H1 (cell line): ENCODE results near the gene LPP. TPM values are rescaled to one million over a fixed set of nuclear protein-coding genes. Genes with fewer than 3 reads are reported as not detected.

Experiments
- CTCF ChIA-PET: fragments of 300-600 bp; sonication (Branson Sonifier 250); formaldehyde crosslinking; loops from one replicate; lab custom pipeline; 2021; ENCODE audit not compliant: partially characterized antibody; lab: Charles Lee
- POLR2A ChIA-PET: fragments of 300-600 bp; sonication (Branson Sonifier 250); formaldehyde crosslinking; loops from one replicate; lab custom pipeline; 2021; ENCODE audit warnings: inconsistent platforms; ENCODE audit not compliant: partially characterized antibody; lab: Charles Lee
- DNase-seq, 2 experiments: peaks; one replicate each; pipeline versions ENCODE4 v3.0.0 to v3.0.0-alpha.2; 2010 to 2022; ENCODE audit warnings: low spot score in 2 of 2, low read depth in 1 of 2, mixed read lengths in 1 of 2
- FAIRE-seq: peaks from 2 replicates; lab custom pipeline; 2011; peaks lifted over from hg19 to GRCh38; lab: Jason Lieb, UNC
- H2AFZ ChIP-seq: 2 replicates; pipeline ENCODE4 v1.8.1; 2012; ENCODE audit warnings: low read length, inconsistent platforms
- H2AK5ac ChIP-seq: 2 replicates; pipeline ENCODE4 v1.6.1; 2013; ENCODE audit warnings: low read depth, low read length
- H2BK120ac ChIP-seq: replicated peaks from 2 replicates; pipeline ENCODE3; 2013; ENCODE audit warnings: low read depth, low read length, inconsistent platforms
- H2BK12ac ChIP-seq: 2 replicates; pipeline ENCODE4 v1.6.1; 2013; ENCODE audit warnings: low read depth, low read length
- H2BK15ac ChIP-seq: 2 replicates; pipeline ENCODE4 v1.6.1; 2013; ENCODE audit warnings: low read length
- H2BK20ac ChIP-seq: 2 replicates; pipeline ENCODE4 v1.6.1; 2013; ENCODE audit warnings: low read length
- H2BK5ac ChIP-seq: 2 replicates; pipeline ENCODE4 v1.6.1; 2013; ENCODE audit warnings: low read depth, low read length
- H3K14ac ChIP-seq: 2 replicates; pipeline ENCODE4 v1.6.1; 2013; ENCODE audit warnings: inconsistent platforms; ENCODE audit not compliant: insufficient read length
- H3K18ac ChIP-seq: 2 replicates; pipeline ENCODE4 v1.6.1; 2013; ENCODE audit warnings: low read length; ENCODE audit errors: extremely low read depth
- H3K23ac ChIP-seq: 2 replicates; pipeline ENCODE4 v1.6.1; 2013; ENCODE audit warnings: inconsistent platforms; ENCODE audit not compliant: insufficient read length
- H3K23me2 ChIP-seq: 2 replicates; pipeline ENCODE4 v1.6.1; 2013; ENCODE audit warnings: low read depth, low read length
- H3K27ac ChIP-seq: 2 replicates; pipeline ENCODE4 v1.6.1; 2011; ENCODE audit warnings: low read depth, low read length, inconsistent platforms
- H3K27me3 ChIP-seq, 4 experiments: replicated peaks in 1 of 4; 1 replicate in 1 of 4; 2 replicates in 3 of 4; pipeline versions ENCODE4 v1.6.1 to v1.8.1; 2011 to 2013; ENCODE audit warnings: low read length in 3 of 4, mild to moderate bottlenecking in 3 of 4, inconsistent platforms in 2 of 4, mixed read lengths in 2 of 4, moderate library complexity in 1 of 4; ENCODE audit not compliant: control insufficient read depth in 3 of 4, insufficient read depth in 3 of 4; ENCODE audit errors: extremely low read depth in 1 of 4
- H3K36me3 ChIP-seq, 4 experiments: 2 replicates each; pipeline versions ENCODE4 v1.6.1 to v1.8.1; 2011 to 2013; ENCODE audit warnings: mild to moderate bottlenecking in 4 of 4, low read length in 3 of 4, moderate library complexity in 2 of 4, control low read depth in 1 of 4, inconsistent platforms in 1 of 4; ENCODE audit not compliant: insufficient read depth in 4 of 4, control insufficient read depth in 2 of 4
- H3K4ac ChIP-seq: replicated peaks from 2 replicates; pipeline ENCODE3; 2013; ENCODE audit warnings: low read length, low read depth, mixed read lengths, inconsistent platforms; ENCODE audit not compliant: insufficient read length
- H3K4me1 ChIP-seq, 4 experiments: replicated peaks in 1 of 4; 1 replicate in 1 of 4; 2 replicates in 3 of 4; pipeline versions ENCODE4 v1.6.1 to v1.8.1; 2011 to 2013; ENCODE audit warnings: low read length in 3 of 4, inconsistent platforms in 2 of 4, mixed read lengths in 1 of 4; ENCODE audit not compliant: insufficient read depth in 4 of 4, control insufficient read depth in 3 of 4
- H3K4me2 ChIP-seq, 2 experiments: 2 replicates each; pipeline versions ENCODE4 v1.6.1 to v1.8.1; 2011 to 2013; ENCODE audit warnings: low read depth in 2 of 2, low read length in 2 of 2, control low read depth in 1 of 2, inconsistent platforms in 1 of 2, mild to moderate bottlenecking in 1 of 2; ENCODE audit not compliant: insufficient read depth in 1 of 2
- H3K4me3 ChIP-seq, 4 experiments: fragments of 200-600, 300-600 bp in 1 of 4; sonication (generic), shearing (Covaris generic), sonication (Bioruptor Twin) in 1 of 4; 2 replicates each; pipeline versions ENCODE4 v1.5.1 to v1.8.1; 2011 to 2016; ENCODE audit warnings: low read length in 4 of 4, low read depth in 3 of 4, control low read depth in 2 of 4, inconsistent platforms in 2 of 4, mild to moderate bottlenecking in 2 of 4, mixed read lengths in 1 of 4, moderate library complexity in 1 of 4; ENCODE audit not compliant: insufficient read depth in 2 of 4; ENCODE audit errors: extremely low read depth in 1 of 4
- H3K56ac ChIP-seq: replicated peaks from 2 replicates; pipeline ENCODE3; 2013; ENCODE audit warnings: low read depth, mild to moderate bottlenecking, mixed read lengths, low read length, inconsistent platforms; ENCODE audit not compliant: insufficient read length
- H3K79me1 ChIP-seq: 2 replicates; pipeline ENCODE4 v1.6.1; 2013; ENCODE audit warnings: low read depth, low read length, control low read depth
- H3K79me2 ChIP-seq, 2 experiments: 2 replicates each; pipeline versions ENCODE4 v1.6.1 to v1.8.1; 2012 to 2013; ENCODE audit warnings: low read length in 2 of 2, mild to moderate bottlenecking in 2 of 2, inconsistent platforms in 1 of 2; ENCODE audit not compliant: insufficient read depth in 2 of 2, control insufficient read depth in 1 of 2
- H3K9ac ChIP-seq, 4 experiments: replicated peaks in 1 of 4; 1 replicate in 1 of 4; 2 replicates in 3 of 4; pipeline versions ENCODE4 v1.6.1 to v1.8.1; 2011 to 2013; ENCODE audit warnings: low read depth in 3 of 4, low read length in 3 of 4, control low read depth in 2 of 4, mild to moderate bottlenecking in 2 of 4, moderate library complexity in 2 of 4, inconsistent platforms in 1 of 4; ENCODE audit errors: extremely low read depth in 1 of 4
- H3K9me3 ChIP-seq, 2 experiments: 2 replicates each; pipeline versions ENCODE4 v1.6.1 to v1.8.1; 2012 to 2013; ENCODE audit warnings: mild to moderate bottlenecking in 2 of 2, moderate library complexity in 2 of 2, control low read depth in 1 of 2, inconsistent platforms in 1 of 2, low read depth in 1 of 2, low read length in 1 of 2, mixed read lengths in 1 of 2; ENCODE audit not compliant: insufficient read depth in 2 of 2
- H4K20me1 ChIP-seq, 2 experiments: replicated peaks in 1 of 2; 2 replicates each; pipeline versions ENCODE3 to v1.8.1; 2011 to 2013; ENCODE audit warnings: inconsistent platforms in 2 of 2, low read length in 2 of 2, mild to moderate bottlenecking in 1 of 2; ENCODE audit not compliant: insufficient read depth in 2 of 2, control insufficient read depth in 1 of 2
- H4K5ac ChIP-seq: 2 replicates; pipeline ENCODE4 v1.6.1; 2013; ENCODE audit warnings: low read length, low read depth, mixed read lengths, inconsistent platforms; ENCODE audit not compliant: insufficient read length
- H4K8ac ChIP-seq: 2 replicates; pipeline ENCODE4 v1.8.0; 2013; ENCODE audit warnings: mild to moderate bottlenecking, moderate library complexity, low read length, inconsistent platforms; ENCODE audit not compliant: insufficient read depth; ENCODE audit errors: extremely low read depth
- H4K91ac ChIP-seq: replicated peaks from 2 replicates; pipeline ENCODE3; 2013; ENCODE audit warnings: low read length, mixed read lengths, inconsistent platforms; ENCODE audit not compliant: insufficient read length
- CTCF ChIP-seq, 3 experiments: IDR thresholded peaks; 1 replicate in 2 of 3; 2 replicates in 1 of 3; pipeline versions ENCODE4 v1.5.1 to v1.6.1; 2011; ENCODE audit warnings: low read length in 3 of 3, mild to moderate bottlenecking in 3 of 3, inconsistent platforms in 2 of 3, low read depth in 1 of 3, moderate library complexity in 1 of 3; ENCODE audit not compliant: insufficient read depth in 1 of 3; ENCODE audit errors: control extremely low read depth in 1 of 3
- SP2 ChIP-seq: IDR thresholded peaks from 2 replicates; pipeline ENCODE4 v1.6.1; 2012; ENCODE audit warnings: mild to moderate bottlenecking, low read length, inconsistent platforms
- TAF1 ChIP-seq: IDR thresholded peaks from 2 replicates; pipeline ENCODE4 v1.6.1; 2011; ENCODE audit warnings: mild to moderate bottlenecking, low read depth, low read length
- WGBS, 2 experiments: shearing (Covaris generic) in 1 of 2; methylation state at CpG; one replicate each; pipeline versions ENCODE4 v1.1.6 to v1.1.7; 2013 to 2015; ENCODE audit warnings: low lambda C conversion rate in 2 of 2, mixed read lengths in 2 of 2, inconsistent platforms in 1 of 2, low coverage in 1 of 2, missing lambda C conversion rate in 1 of 2; ENCODE audit not compliant: insufficient replicate concordance in 2 of 2, insufficient coverage in 1 of 2, insufficient read length in 1 of 2; ENCODE audit errors: extremely low coverage in 1 of 2, missing lambda C conversion rate in 1 of 2; 5-methylcytosine and 5-hydroxymethylcytosine counted together
- polyA plus RNA-seq, 7 experiments: library from polyadenylated mRNA; depleted of rRNA in 3 of 7; stranded (reverse) in 5 of 7; unstranded in 2 of 7; fragments of >200 nt in 5 of 7; fragments of 200-250 nt in 2 of 7; gene quantifications; 1 replicate in 5 of 7; 2 replicates in 1 of 7; 4 replicates in 1 of 7; pipeline versions ENCODE4 v1.2.1 to v1.2.3, GENCODE V29; 2011 to 2013; ENCODE audit warnings: missing spikeins in 2 of 7, mixed read lengths in 2 of 7
- total RNA-seq: library from RNA; stranded (reverse); fragmentation: NEBNext Ultra II Directional; extraction: Animal tissue kit (Norgen Biotek cat#: 25700); gene quantifications from 2 replicates; pipeline ENCODE4 v1.2.1, GENCODE V29; 2021

LPP gene
- total and polyA plus RNA-seq, 2 of the 8 experiments (the other 6 are each of a cell fraction or from before 2014, with no cell fraction given), result 10.0 to 53.3 TPM

GRCh38 chr3:188241883-188242282 lies 87.9 kb downstream of the LPP start:
- Histone ChIP-seq H4K5ac (no peak overlapping the region), H3K18ac (no peak overlapping the region), H3K9ac (no peak overlapping the region), H2BK20ac (no peak overlapping the region), H3K27me3 (no peaks in the 10 kb centered on the region), H2BK5ac (no peak overlapping the region), H3K56ac (no peak overlapping the region), H2AFZ (no peak overlapping the region), H4K91ac (no peak overlapping the region), H2BK15ac (no peak overlapping the region), H3K27ac (no peak overlapping the region), H3K9me3 (no peaks in the 10 kb centered on the region), H2BK12ac (no peak overlapping the region), H2AK5ac (no peak overlapping the region), H4K20me1 (no peaks in the 10 kb centered on the region), H3K23me2 (no peaks in the 10 kb centered on the region), H3K14ac (no peak overlapping the region), H2BK120ac (no peak overlapping the region), H3K4ac (no peak overlapping the region), H3K79me1 (no peaks in the 10 kb centered on the region), H3K23ac (no peak overlapping the region), H4K8ac (no peak overlapping the region), H3K36me3 (no peaks in the 10 kb centered on the region), H3K4me1 (peaks cover 0 to 2% (median 0%) of the 10 kb centered on the region in 4 experiments; a peak in 1 of 7 replicates), H3K4me3 (no peak overlapping the region), H3K4me2 (no peak overlapping the region), H3K79me2 (no peaks in the 10 kb centered on the region)
- ChIA-PET CTCF (interaction anchor here (0.7 kb wide), 1 partner anchor 36 kb away, joined by 3 read pairs; no protein-coding TSS in a partner anchor), POLR2A (no interaction called here)
- FAIRE-seq, result no peak
- TF ChIP-seq SP2 (no peak), TAF1 (no peak), CTCF (IDR thresholded peaks at IDR 0.05; ENCODE audit: control extremely low read depth in 1 of 3, insufficient read depth in 1 of 3, low read depth in 1 of 3, low read length in 3 of 3) (no peak)
- WGBS, 2 experiments, result 80% methylated on average over 3 of the region's 3 CpGs; no CpG with 5 or more reads in 1 of the 2 experiments
- no peak for DNase-seq
